GM19025 (cell line): ENCODE data around the gene FOXP1.

ENCODE experiments used
- ATAC-seq: cut with Tn5 transposase; IDR thresholded peaks from one replicate; pipeline ENCODE4 v1.9.1; 2021; ENCODE audit warnings: mild to moderate bottlenecking, low read depth, moderate library complexity; ENCODE audit not compliant: unreplicated experiment

The FOXP1 gene

GRCh38 chr3:71229905-71230657, 353.4 kb downstream of the FOXP1 start:
- ATAC-seq: no peak

GRCh38 chr3:71228156-71228866, 355.2 kb downstream of the FOXP1 start:
- ATAC-seq: no peak

GRCh38 chr3:71227270-71227661, 356.3 kb downstream of the FOXP1 start:
- no peak for ATAC-seq

GRCh38 chr3:71226565-71227269, 356.8 kb downstream of the FOXP1 start:
- peak; percentile 91 for ATAC-seq

GRCh38 chr3:71225951-71226564, 357.5 kb downstream of the FOXP1 start:
- ATAC-seq: no peak

GRCh38 chr3:71225002-71225684, 358.4 kb downstream of the FOXP1 start:
- ATAC-seq: no peak

GRCh38 chr3:71219744-71220638, 363.5 kb downstream of the FOXP1 start:
- peak; percentile 98 for ATAC-seq

- no peak for ATAC-seq
These were observed 365.0 kb downstream of the FOXP1 start for GRCh38 chr3:71218508-71218907.

GRCh38 chr3:71217640-71218222, 365.8 kb downstream of the FOXP1 start:
- ATAC-seq: no peak

GRCh38 chr3:71215351-71215750, 368.2 kb downstream of the FOXP1 start:
- no peak for ATAC-seq

GRCh38 chr3:71214797-71215196, 368.7 kb downstream of the FOXP1 start:
- ATAC-seq: no peak

- no peak for ATAC-seq
These were observed 369.5 kb downstream of the FOXP1 start for GRCh38 chr3:71214016-71214415.

GRCh38 chr3:71211083-71211482, 372.4 kb downstream of the FOXP1 start:
- ATAC-seq: no peak

GRCh38 chr3:71210257-71211007, 373.1 kb downstream of the FOXP1 start:
- no peak for ATAC-seq

- ATAC-seq: no peak
These were observed 375.1 kb downstream of the FOXP1 start for GRCh38 chr3:71208211-71209095.

GRCh38 chr3:71207632-71208031, 375.9 kb downstream of the FOXP1 start:
- no peak for ATAC-seq
